NCI-H345 treated with DMSO at 0.1 percent for 48 hours (cell line): ENCODE results near the gene ME1.
"Not testable (repeated sequence)": the region's sequence is repeated elsewhere in the genome, so short reads cannot be mapped to it uniquely, and the experiment has no call there.

Experiments used
- DNase-seq: peaks from one replicate; lab custom pipeline; 2025; ENCODE audit not compliant: unreplicated experiment; lab: John Stamatoyannopoulos, UW

The ME1 gene

DNA sequence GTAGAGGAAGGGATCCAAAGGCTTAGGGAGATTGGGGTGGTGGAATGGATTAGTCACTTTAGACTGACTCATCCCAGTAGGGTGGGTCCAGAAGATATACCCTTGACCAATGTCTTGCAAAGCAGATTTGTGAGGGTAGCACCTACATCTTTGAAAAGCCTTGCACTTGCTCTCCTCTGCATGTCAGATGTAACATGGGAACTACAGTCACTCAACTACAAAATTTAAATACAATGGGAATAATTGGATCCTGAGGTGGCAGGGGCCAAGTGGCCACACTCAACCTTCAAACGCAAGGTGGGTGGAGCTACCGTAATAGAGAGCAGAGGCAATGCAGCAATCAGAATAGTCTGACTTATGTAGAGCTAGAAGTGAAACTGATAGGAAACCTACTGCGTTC is 71.2 kb downstream of the ME1 start:
- DNase-seq: no peak

DNA sequence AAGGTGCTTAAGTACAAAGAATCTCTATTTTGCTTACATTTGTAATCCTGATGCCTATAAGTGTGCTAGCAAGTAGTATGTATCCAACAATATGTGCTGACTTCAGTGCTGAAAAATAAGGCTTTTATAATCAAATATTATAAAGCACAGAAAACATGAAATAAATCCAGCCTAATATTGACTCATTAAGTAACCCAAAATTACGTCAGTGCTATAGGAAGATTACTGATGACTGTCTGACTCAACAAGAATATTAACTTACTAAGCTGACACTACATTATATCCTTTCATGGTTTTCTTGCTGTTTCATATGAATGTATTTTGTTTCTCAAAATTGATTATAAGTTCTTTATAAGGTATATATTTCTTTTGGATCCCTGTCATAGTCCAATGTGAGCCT is 76.1 kb downstream of the ME1 start:
- no peak for DNase-seq

- no peak for DNase-seq
Observed at GRCh38 chr6:83352424-83353061, 78.3 kb downstream of the ME1 start.

DNA sequence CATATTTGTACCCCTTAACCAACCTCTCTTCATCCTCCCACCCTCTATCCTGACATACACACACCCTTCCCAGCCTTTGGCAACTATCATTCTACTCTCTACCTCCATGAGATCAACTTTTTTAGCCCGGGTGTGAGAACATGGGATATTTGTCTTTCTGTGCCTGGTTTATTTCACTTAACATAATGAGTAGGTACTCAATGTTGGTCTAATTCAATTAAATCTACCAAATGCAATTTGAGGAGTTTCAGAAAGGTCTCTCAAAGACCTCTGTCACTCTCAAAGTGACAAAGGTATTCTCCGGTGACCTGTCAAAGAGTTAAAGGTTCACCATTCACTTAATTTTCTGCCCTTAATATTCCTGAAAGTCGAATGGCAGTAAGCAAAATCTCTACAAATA is 87.7 kb downstream of the ME1 start:
- DNase-seq: no peak

DNA sequence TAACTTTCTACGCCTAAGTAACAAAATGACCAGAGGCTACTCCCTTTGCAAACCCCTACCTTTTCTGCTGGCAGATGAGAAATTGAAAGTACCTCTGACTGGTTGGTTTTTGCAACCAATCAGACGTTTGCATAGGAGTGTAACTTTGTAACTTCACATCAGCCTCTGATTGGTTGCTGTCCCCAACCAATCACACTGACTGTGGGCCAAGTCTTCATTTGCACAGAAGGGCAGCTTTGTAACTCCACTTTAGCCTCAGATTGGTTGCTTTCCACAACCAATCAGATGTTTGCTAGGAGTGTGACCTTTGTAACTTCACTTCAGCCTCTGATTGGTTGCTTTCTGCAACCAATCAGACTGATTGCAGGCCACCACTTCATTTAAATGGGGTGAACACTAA is 89.1 kb downstream of the ME1 start:
- no peak for DNase-seq

DNA sequence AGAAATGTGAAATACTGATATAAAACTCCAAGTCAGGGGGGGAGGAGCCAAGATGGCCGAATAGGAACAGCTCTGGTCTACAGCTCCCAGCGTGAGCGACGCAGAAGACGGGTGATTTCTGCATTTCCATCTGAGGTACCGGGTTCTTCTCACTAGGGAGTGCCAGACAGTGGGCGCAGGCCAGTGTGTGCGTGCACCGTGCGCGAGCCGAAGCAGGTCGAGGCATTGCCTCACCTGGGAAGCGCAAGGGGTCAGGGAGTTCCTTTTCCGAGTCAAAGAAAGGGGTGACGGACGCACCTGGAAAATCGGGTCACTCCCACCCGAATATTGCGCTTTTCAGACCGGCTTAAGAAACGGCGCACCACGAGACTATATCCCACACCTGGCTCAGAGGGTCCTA is 96.9 kb downstream of the ME1 start:
- DNase-seq: not testable (repeated sequence)

DNA sequence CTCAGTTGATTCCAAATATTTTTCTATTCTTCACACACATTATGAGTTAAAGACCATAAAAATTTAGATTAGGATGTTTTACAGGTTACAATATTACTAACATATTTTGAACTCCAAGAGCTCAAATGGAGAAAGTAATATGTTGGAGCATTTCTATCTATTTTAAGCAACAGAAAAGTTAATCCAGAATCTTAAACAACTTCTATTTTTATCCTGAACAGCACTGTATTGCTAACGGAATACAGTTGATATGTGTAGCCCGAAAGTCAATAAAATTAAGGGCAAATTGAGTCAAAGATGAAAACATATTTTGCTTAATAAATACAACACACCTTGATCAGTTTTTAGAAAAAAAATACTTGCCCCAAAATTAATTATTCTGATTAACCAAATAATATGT is 97.4 kb downstream of the ME1 start:
- DNase-seq: no peak

DNA sequence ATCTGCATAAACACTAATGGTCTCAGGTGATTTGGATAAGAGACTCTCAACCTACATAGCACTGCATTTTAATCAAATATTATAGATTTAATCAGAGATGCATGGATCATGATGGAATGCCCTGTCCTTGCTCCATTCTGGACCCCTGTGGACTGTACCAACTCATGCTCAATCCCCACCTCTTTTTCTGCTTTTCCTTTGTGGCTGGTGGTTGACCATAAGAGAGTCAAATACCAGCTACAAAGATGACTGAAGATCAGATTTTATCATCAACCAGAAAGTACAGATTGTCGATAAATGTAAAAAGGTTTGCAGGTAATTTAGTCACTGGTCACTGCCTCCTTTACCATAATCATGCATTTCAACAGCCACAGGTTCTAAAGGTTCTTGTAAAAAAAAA is 116.2 kb downstream of the ME1 start:
- DNase-seq: no peak

- no peak for DNase-seq
Observed at GRCh38 chr6:83313882-83314281, 117.0 kb downstream of the ME1 start.

GRCh38 chr6:83311231-83311630 is 119.6 kb downstream of the ME1 start:
- no peak for DNase-seq

- no peak for DNase-seq
Observed at GRCh38 chr6:83310046-83310445, 120.8 kb downstream of the ME1 start.

DNA sequence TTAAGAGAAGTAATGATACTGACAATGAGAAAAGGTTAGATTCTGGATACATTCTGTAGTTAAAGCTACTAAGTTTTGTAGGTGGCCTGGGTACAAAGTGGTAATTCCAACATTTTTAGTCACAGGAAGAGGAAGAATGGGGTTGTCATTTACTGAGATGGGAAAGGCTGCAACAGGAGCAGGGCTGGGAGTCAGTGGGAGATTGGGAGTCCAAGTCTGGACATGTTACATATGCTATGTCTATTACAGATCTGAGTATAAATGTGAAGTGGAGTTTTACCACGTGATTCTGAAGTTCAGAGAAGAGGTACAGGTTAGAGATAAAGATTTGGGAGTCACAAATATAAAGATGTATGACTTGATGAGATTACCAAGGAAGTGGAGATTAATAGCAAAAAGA is 121.5 kb downstream of the ME1 start:
- no peak for DNase-seq

DNA sequence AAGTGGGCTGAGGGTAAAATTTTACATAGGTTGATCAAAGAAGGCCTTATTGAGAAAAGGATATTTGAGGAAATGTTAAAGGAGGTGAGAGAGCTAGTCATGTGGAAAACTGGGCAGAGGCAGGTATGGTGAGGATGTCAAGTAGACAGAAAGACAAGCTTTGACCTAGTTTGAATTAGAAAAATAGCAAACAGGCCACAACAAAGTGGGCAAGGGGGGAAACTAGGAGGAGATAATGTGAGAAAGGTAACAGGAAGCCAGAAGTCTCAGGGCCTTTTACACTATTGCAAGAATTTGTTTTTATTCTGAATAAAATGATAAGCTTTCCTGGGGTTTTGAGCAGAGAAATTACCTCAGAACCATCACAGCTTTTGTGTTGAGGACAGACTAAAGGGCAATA is 122.0 kb downstream of the ME1 start:
- DNase-seq: no peak

DNA sequence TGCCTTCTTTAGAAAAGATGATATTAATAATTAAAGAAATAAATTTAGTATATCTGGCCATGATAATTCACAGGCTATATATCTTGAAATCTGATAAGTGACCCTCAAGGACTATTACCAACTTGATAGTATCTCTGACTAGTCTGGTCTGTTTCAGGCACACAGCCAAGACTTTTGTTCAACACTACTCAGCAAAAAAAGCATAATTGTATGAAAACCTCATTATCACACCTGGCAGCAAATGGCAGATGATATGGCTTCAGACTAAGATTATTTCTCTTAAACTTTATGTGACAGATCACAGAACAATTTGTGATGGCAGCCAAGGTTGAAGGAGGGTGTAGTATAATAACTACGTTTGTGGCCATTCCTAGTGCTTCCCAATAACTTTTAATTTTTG is 123.0 kb downstream of the ME1 start:
- DNase-seq: no peak

DNA sequence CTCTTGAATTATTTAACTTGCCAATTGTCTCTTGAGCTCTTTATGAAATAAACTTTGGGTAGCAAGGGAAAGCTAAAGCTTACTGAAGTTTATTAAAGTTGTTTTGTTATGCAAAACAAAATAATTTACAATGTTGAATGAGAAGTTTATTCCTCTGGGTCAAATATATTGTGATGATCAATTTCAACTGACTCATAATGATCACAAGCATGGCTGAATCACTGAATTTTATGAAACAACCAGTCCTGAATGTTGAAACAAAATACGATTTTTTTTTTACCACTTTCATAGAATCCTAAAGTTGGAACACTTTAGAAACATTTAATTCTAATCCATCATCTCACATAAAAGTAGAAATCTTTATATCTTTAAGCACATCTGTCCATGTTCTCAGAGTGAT is 127.4 kb downstream of the ME1 start:
- no peak for DNase-seq

DNA sequence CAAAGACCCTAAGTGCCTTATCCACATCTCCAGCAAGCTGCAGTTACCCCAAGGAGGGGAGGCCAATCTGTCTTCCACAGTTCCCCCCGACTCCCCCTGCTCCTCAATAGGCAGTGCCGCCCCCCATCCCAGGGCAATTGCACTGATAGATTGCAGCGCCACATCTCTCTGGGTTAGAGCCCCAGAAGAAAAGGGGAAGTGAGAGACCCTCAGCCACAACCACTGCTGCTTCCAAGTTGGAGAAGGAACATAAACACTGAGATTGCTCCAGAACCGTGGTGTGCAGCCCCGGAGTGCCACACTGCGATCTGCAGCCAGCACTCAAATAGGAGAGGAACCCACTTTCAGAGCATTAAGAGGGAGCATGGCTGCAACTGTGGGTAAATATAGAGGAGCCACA is 136.2 kb downstream of the ME1 start:
- no peak for DNase-seq

- DNase-seq: no peak
Observed at GRCh38 chr6:83292900-83293843, 137.7 kb downstream of the ME1 start.

DNA sequence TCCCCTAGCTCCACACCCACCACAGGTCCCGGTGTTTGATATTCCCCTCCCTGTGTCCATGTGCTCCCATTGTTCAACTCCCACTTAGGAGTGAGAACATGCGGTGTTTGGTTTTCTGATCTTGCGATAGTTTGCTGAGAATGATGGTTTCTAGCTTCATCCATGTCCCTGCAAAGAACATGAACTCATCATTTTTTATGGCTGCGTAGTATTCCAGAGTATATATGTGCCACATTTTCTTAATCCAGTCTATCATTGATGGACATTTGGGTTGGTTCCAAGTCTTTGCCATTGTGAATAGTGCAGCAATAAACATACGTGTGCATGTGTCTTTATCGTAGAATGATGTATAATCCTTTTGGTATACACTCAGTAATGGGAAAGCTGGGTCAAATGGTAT is 143.6 kb downstream of the ME1 start:
- DNase-seq: not testable (repeated sequence)

GRCh38 chr6:83285917-83286316 is 144.9 kb downstream of the ME1 start:
- DNase-seq: no peak

- no peak for DNase-seq
Observed at GRCh38 chr6:83273596-83273995, 157.3 kb downstream of the ME1 start.

DNA sequence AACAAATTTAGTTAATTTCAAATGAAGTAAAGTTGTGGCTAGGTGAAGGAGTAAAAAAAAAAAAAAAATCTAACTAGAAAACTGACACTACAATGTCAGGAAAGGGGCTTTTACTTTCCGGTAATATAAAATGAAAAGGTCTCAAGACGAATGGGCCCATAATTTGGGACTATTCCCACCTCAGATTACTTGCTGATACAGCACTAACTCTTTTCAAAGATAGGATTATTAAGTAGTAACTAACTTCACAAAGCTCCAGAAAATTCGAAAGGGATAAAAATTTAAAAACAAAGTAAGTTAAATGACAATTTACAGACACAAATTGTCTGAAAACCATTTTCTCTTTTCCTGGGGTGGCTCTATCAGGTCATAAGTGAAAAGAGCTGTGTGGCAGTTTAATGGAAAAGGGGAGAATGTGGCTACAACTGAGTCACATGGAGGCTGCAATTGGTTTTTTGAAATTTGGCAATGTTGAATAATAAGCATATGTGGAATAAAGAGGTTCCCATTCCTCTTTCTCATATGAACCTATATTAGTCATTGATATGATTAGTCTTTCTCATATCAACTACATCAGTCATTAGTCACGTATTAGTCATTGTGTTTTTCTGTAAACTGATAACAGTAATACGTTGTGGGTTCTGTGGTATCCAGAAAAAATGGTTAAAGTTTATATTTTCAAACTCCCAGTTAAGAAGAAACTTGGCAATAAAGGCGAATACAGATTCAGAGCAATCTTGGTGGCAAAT is 159.7 kb downstream of the ME1 start:
- no peak for DNase-seq

DNA sequence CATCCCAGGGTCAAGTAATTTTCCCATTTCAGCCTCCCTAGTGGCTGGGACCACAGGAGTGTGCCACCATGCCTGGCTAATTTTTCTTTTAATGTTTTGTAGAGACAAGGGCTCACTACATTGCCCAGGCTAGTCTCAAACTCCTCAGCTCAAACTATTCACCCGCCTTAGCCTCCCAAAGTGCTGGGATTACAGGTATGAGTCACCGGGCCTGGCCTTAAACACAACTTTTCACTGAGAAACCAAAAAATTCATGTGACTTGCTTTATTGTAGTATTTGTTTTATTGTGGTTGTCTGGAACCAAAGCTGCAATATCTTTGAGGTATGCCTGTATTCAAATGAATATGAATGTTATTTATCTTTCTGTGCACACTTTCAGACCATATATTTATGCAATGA is 165.5 kb downstream of the ME1 start:
- no peak for DNase-seq
